HG02870 (cell line): ENCODE results near the gene DNER.

Experiments
- ATAC-seq: cut with Tn5 transposase; IDR thresholded peaks from one replicate; pipeline ENCODE4 v1.9.1; 2021; ENCODE audit warnings: mild to moderate bottlenecking, moderate library complexity; ENCODE audit not compliant: unreplicated experiment

DNER gene

DNA sequence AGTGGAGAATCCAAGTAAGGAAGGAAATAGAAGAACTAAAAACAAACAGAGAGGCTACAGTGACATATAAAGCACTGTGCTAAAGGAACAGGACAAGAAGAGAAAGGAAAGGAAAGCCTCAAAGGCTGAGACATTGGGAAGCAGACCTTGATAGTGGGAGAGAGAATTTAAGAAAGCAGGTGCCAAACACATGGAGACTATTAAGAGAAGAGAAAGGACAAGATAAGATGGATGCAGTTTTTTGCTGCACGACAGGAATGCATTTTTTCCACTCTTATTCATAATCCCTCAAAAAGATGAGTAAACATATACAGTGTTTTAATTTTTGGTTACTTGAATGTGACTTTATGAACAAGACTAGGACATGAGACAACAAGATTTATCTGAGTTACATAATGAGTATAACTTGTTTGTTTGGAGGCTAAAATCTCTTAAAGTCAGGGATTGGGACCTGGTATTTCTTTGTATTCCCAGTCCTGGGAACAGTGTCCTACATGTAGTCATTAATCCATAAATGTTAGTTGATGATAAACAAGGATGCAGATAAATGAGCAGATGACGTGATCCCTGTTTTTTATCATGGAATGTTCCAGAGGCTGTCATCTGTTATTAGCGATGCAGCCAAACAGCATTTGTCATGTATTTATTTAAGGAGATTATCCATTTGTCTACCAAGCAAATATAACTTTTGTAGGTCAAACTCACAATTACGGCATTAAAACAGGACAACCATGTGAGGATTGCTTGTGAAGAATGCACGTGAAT lies 141.7 kb downstream of the DNER start:
- no peak for ATAC-seq

DNA sequence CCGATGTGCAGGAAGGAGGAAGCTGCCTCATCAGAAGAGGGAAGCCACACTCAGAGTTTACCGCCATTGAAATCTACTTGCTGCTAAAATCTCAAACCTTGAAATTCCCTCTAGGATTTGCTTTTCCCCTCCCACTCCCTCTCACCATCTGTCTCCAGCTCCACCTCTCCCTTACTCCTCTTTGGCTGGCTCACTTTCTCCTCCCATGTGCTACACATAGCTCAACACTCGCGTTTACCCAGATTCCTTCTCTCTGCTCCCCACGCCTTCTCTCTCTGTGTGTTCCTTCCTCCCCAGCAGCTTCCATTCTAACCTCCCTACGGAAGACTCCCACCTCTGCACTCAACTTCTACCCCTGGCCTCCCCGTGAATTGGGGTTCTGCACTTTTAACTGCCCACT lies 143.1 kb downstream of the DNER start:
- no peak for ATAC-seq

DNA sequence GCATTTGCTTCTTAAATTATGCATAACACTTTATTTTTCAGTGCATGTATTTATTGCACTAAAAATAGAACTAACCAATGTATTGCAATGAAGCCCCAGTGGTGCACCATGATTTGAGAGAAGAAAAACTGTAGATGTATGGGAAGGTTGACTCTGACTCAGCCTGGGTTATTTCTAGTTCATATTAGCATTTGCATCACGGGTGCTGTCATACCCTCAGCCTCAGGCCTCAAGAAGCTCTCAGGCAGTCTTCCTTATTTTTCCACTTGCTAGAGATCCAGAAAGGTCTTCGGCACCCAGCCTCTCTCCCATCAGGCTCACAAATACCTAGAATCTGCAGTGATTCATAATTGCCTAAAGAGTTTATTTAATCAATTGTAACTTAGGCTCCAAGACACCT lies 148.0 kb downstream of the DNER start:
- no peak for ATAC-seq

DNA sequence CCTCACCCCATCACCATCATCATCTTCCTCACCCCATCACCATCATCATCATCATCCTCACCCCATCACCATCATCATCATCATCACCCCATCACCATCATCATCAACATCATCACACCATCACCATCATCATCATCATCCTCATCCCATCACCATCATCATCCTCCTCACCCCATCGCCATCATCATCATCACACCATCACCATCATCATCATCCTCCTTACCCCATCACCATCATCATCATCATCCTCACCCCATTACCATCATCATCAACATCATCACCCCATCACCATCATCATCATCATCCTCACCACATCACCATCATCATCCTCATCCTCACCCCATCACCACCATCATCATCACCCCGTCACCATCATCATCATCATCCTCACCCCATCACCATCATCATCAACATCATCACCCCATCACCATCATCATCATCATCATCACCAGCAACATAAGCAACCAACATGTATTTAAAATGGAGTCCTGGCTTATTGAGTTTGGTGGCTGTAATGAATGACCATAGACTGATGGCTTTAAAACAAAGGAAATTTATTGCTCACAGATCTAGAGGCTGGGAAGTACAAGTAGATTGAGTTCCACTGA lies 150.0 kb downstream of the DNER start:
- no peak for ATAC-seq

DNA sequence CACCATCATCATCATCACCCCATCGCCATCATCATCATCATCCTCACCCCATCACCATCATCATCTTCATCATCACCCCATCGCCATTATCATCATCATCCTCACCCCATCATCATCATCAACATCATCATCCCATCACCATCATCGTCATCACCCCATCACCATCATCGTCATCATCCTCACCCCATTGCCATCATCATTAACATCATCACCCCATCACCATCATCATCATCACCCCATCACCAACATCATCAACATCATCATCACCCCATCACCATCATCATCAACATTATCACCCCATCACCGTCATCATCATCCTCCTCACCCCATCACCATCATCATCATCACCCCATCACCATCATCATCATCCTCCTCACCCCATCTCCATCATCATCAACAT lies 151.0 kb downstream of the DNER start:
- no peak for ATAC-seq

DNA sequence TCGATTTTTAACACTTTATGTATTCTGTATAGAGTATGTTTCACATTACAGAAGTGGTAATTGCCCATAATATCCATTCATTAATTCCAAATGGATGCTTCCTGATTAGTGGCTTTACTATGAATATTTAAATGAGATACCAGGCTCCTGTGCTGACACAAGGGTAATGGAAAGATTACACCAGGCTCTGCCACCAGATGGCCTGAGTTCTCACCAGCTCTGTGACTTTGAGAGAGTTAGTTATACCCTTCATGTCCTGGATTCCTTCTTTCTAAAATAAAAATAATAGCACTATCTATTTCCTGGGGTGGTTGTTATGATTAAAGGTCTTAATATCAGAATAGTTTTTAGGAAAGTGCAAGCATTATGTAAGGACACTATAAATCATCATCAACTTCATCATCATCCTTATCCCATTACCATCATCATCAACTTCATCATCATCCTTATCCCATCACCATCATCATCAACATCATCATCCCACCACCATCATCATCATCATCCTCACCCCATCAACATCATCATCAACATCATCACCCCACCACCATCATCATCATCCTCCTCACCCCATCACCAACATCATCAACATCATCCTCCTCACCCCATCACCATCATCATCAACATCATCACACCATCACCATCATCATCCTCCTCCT lies 151.8 kb downstream of the DNER start:
- ATAC-seq: no peak

DNA sequence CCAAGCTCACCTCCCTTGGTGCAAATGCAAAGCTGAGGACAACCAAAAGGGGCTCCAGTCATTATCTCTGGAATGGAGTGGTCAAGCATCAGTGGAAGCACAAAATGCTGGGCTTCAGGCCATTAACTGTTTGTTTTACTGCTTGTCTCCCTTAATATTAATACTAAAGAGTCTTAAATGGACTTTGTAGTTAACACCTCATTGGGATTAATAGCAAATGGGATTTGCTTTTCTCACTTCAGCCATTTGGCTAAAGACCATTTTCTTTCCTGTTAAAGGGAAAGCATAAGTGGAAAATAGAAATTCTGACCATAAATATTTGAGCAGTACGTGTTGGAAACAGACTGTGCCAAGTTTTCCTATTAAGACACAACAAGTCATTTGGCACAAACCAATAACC lies 154.4 kb downstream of the DNER start:
- ATAC-seq: no peak

DNA sequence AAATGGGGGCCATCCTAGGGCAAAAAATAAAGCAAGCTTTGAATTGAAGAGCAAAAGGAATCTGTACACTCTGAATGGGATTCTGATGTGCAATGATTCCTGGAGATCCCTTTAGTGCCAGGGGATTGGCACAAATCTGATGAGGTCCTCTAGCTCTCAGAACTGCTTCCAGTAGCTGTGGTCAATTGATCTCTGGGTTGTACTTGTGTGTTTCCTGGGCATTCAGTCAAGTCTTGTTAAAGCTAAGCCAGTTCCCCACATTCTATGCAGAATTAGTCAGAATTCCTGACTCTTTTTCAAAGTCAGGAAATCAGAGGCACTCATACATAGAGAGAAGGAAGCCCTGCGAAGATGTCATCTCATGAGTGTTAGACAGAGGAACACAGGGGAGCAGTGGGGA lies 161.3 kb downstream of the DNER start:
- no peak for ATAC-seq

DNA sequence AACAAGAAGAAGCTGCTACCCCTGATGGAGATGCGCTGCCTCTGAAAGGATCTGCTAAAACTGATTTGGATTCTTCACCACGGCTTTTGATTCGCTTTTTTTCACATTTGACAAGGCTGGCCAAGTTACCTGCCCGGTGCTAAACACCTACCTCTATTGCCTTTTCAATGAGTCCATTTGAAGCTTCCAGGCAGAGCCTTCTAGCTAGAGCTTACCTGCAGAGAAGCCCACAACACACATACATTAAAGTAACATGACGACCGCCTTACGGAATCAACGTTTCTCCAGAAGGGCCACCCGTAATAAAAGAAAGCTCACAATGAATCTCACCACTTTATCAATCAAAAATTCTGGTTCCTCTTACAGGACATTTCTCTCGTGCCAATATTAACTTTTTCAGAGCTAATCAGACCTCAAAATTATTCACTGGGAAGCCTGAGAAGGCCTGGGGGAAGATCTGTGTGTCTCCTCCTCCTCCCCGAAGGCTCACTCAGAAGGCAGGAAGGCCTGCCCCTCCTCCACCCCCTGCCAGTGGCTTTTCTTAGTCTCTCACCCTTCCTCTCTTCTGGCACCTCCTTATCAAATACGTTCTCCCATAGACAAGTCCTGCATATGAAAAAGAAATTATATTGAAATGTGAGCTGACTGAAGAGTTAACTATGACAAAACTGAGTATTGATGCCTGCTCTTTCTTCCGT lies 171.0 kb downstream of the DNER start:
- ATAC-seq: no peak

DNA sequence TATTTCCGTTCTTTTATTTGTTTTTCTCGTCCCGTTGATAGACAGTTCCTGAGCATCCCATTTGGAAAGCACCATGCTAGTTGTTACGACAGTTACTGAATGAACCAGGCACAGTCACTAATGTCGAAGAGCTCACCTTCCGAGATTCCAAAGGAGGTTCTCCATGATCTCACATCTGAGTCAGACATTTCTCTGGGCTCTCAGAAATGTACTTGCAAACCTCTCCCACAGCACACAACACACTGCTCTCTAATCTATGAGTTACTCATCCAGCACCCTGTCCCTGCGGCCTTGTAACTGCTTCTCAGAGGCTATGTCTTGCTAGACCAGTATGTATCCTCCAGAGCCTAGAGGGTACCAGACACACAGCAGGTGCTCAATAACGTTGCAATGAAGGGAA lies 174.7 kb downstream of the DNER start:
- ATAC-seq: no peak

DNA sequence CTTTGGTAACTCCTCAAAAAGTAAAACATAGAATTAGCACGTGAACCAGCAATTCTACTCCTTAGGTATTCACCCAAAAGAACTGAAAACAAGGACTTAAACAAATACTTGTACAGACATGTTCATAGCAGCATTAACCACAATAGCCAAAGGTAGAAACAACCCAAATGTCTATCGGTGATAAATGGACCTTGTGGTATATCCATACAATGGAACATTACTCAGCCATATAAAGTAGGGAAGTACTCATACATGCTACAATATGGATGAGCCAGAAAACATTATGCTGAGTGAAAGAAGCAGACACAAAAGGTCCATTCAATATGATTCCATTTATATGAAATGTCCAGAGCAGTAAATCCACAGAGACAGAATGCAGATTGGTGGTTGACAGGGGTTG lies 182.8 kb downstream of the DNER start:
- ATAC-seq: no peak

DNA sequence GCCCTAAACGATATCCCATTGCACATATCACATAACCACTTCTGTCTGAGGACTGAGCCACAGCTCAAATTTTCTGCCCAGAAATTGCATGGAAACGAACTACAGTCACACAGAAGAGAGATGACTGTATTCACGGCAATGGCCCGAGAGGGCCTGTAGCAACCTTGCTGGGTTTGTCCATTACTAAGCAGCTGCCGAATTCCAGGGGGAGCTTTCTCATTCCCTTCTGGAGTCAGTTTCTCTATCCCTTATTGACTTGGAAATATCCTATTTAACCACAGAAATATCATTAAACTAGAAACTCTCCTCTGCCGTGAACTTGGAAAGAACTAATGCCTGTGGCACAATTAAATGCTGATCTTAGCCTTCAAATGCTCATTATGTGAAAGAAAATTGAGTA lies 183.9 kb downstream of the DNER start:
- ATAC-seq: no peak

DNA sequence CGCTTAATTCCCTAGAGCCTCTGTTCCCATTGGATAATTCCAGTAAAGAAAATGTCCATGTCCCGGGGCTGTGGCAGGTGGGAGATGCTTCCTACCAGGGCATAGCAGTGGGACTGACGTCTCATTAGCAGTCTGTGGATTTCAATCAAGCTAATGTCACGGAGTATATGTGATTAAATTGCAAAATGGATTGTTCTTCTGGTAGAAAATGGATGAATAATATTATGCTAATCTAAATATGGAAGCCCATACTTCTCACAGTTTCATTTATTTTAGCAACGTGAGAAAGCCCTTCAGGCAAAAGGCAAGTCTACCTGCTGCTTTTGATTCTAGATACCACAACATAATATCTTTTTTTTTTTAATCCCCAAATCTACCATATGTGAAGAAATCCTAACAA lies 185.5 kb downstream of the DNER start:
- ATAC-seq: no peak

DNA sequence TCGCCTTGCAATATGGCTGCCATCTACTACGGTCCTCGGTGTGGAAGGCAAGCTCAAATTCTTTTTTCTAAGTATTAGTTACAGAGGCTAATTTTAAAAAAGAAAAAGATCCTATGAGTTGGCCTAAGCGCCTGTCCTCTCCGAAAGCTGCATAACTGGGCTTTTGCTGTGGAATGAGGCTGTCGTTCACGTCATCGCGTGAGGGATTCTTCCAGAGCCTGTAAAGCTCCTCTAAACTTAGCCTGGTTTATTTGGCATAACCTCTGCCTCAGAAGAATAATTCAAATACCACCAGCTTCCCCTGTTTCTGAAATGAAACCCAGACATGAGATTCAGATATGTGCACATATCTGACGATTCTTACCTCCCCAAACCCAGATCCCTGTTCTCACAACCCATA lies 187.4 kb downstream of the DNER start:
- ATAC-seq: no peak

DNA sequence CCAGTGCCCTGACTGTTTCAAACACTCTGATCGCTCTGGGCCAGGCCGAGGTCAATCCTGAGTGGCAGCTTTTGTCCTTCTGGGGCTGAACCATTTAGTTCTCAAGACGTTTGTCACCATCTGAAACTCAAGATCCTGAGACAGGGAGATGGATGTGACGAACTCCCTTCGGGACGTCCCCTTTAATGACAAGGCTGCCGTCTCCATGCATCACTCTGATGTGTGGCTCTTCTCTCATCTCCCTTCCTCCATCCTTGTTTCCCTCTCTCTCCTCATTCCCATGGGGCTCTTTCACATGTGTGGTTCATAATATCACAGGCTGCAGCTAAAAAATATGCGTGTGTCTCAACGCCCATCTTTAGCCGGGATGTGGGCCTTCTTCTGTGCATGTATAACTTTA lies 189.6 kb downstream of the DNER start:
- no peak for ATAC-seq

DNA sequence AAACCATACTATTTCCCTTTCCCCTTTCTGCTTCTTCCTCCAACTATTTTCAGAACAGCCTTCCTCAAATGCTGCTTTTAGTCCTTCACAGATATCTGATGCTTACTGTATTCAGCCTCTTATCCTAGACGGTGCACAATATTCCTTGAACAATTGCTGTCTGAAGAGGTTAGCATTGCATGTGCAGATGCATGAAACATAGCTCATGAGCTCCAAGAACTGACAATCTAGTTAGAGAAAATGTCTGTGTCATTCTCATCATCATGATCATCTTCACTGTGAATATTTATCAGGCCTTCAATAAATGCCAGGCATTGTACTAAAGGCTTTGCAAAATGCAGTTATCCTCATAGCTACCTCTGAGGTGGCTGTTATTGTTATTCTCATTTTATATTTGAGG lies 190.7 kb downstream of the DNER start:
- ATAC-seq: no peak

DNA sequence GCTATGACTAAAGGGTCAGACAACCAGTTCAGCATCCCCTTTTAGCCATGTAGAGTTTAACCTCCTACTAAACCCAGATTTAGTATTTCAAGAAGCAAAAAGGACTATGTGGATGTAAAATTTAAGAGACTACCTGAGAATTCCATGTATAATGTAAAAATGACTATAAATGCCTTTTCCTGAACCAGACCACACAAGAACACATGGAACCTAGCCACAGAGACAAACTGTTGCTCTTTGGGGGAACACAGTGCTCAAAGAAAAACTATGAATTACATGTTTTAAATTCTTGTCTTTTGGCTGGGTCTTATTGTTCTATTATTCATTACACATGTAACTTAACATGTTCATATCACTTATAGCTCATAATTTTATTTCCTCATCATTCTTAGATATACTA lies 192.8 kb downstream of the DNER start:
- no peak for ATAC-seq

DNA sequence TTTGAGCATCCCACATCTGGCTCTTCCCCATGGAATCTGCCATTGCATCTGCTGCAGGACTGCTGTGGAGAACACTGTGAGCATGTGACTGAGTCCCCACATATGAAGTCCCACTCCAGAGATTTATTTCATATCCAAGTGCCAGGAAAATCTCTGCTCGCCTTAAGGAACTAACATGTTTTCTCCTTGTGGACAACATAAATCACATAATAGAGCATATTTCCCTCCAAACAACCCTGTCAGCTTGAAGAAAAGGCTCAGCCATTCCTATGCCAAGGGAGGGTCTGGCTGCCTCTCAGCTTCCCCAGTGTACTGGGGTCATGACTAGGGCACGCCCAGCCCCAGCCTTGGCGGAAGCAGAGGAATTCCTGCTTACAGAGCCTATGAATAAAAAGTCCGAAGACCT lies 193.7 kb downstream of the DNER start:
- no peak for ATAC-seq

DNA sequence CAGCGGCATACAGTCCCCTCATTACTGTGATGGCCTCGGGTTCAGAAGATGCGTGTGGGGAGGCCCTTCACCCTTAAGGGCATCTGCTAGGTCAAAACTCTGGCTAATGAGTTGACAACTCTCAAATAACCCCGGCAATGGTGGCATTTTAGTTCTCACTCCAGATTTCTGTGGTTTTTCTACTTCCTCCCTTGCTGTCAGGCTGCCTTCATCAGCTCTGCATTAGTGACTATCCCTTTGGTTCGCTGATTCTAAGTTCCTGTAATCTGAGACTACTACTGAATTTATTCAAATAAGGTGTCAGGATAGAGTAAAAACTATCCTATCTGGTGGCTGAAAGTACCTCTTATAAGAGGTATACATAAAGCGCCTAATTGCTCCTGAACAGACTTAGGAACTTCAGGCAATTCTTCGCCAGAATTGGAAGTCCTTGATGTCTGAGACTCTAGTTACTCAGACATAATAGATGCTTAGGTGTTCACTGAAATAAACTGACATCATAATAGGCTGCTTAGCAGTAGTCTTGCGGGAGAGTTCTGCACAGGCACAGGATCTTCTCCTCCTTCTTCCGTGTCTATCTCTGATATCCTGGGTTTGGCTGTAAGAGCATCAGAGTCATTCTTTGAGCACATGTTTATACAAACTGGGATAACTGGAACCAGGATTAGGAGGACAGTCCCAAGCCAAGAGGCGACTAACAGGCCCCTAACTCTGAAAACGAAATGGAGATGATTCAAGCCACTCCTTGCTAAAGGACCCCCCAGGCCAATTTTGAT lies 194.5 kb downstream of the DNER start:
- ATAC-seq: no peak

DNA sequence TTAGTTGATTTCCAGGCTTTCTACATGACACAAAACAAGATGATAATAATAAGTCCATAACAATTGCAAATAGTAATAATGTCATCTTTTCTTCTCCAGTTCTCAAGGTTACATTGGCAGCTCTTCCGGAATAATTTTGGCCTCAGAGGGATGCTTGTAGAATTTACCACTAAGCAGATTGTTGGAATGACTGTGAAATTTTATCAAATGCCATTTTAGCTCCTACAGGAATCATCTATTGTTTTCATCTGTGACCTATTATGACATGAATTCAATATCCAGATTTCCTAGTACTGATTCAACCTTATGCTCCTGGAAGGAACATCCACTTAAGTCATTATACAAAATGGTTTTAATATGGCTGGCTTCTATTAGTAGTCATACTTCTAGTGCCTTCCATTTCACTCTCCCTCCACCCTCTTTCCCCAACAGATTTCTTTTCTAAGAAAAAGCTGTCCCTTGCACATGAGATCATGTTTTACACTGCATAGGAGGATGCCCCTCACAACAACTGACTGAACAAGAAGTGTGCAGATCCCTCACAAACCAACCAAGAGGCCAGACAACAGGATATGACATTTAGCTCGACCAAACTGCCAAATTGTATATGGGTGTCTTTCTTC lies 200.0 kb downstream of the DNER start:
- ATAC-seq: no peak

DNA sequence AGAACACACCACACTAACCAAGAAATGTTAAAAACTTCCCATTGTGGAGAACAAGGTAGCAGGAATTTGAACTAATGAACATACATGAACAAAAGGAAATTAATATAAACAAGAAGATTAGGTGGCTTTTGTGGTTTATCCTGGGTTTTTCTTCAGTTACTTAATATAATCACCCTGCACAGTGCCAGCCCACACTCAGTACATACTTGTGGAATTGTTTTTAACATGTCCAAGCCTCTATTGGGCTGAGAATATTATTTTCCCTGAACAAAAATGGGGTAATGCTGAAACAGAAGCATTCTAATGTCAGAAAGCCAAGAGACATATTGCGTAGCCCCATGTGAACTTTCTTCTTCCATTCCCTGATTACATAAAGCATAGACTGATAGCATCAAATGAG lies 202.8 kb downstream of the DNER start:
- ATAC-seq: no peak
